Limb (tissue), 2 donors: ENCODE data around the gene RFTN1.
"Not testable (repeated sequence)": the region's sequence is repeated elsewhere in the genome, so short reads cannot be mapped to it uniquely, and the experiment has no call there.

Experiments used
- DNase-seq, 2 donors: peaks; one replicate each; pipeline ENCODE4 v3.0.0-alpha.2; 2016; ENCODE audit errors: extremely low spot score in 2 of 2

RFTN1 gene

DNA sequence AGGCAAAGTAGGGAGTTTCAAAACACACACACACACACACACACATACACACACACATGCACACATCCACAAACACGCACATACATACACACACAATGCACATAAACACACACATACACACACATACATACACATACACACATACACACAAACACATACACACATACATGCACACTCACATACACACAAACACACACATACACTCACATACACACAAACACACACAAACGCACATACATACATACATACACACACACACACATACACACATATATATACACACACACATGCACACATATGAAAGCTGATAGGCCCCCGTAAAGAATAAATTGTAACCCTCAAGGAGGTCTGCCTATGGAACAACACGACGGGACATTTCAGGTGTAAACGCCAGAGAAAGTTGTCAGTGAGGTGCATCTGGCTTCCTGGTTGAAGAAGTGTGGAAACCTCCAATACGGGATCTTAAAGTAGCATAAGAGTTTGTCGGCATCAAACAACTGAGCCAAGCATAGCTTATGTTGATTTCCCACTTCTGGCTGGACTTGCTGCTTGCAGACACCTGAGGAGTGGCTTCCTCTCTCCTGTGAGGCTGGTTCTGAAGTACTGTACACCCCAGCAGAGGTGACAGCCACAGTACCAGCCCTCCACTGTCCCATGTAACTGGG lies 5.8 kb downstream of the RFTN1 start:
- DNase-seq, result no peak

DNA sequence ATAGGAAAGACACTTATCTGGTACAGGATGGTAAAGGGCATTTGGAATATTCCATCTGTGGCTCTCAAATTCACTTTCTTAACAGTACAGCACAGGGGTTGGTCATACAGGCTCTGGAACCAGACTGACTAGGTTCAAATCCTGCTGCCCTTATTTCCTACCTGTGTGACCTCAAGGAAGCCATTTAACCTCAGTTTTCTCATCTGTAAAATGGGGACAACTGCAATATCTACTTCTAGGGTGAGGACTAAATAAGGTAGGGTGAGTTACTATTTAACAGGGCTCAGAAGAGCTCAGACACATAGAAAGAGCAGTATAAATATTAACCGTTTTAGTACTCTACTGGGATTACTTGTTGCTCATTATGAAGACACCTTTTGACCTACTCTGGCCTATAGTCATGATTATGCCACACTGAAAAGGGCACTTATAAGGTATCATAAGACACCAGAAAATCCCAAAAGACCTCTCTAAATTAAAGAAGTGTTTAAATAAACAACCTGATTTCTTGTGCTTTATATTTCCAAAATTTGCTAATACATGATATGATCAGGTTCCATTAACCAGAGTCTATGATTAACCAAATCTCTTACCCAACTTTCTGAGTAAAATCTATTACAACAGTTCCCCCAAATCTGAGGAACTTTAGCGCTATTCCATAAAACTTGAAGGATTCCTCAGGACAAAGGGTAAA lies 6.5 kb downstream of the RFTN1 start:
- no peak for DNase-seq

DNA sequence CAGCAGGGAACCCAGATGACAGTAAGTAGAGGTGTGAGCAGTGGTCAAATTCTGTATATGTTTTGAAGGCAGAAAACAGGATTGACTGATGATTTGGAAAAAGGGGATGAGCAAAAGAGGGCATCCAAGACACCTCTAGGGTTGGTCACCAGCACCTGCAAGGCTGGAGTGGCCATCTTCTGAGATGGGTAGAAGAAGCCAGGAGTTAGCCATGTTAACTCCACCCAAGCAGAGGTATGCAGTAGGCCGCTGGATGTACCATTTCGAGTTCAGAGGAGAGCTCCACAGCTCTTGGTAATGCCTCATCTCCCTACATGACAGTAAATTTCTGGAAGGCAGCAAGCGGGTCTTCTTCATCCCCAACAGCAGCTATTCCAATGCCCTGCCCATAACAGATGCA lies 7.0 kb downstream of the RFTN1 start:
- DNase-seq, result no peak

DNA sequence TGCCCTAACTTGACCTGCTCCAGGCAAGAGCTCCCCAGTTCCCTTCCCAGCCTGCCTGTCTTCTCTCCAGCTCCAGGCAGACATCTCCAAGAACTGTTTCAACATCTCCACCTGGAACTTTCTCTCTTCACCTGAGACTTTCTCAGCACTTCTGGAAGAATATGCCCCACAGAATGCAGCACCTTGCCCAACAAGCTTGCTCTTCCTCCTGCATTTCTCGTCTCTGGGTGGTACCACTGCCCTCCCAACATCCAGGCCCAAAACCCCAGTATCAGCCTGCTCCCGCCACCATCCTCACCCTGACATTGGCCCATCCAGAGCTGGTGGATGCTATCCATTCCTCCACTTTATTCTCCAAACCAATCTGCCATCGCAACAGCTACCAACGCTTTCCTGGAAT lies 8.8 kb downstream of the RFTN1 start:
- no peak for DNase-seq

DNA sequence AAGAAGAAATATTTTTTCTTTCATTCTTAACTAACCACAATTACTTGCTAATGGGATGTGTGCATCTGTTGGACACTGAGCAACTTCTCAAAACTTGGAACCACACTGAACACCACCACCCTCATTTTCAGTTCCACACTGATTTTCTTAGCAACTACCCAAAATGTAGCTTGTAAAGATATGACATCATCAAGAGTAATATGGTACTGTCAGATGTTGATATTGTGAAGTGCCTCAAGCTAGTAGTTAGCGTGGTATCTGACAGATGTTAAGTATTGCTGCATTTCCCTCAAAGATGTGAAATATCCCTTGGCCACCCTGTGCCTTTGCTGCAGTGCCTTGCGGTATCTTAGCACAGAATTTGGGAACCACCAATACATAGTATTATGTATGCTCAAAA lies 9.3 kb downstream of the RFTN1 start:
- no peak for DNase-seq

DNA sequence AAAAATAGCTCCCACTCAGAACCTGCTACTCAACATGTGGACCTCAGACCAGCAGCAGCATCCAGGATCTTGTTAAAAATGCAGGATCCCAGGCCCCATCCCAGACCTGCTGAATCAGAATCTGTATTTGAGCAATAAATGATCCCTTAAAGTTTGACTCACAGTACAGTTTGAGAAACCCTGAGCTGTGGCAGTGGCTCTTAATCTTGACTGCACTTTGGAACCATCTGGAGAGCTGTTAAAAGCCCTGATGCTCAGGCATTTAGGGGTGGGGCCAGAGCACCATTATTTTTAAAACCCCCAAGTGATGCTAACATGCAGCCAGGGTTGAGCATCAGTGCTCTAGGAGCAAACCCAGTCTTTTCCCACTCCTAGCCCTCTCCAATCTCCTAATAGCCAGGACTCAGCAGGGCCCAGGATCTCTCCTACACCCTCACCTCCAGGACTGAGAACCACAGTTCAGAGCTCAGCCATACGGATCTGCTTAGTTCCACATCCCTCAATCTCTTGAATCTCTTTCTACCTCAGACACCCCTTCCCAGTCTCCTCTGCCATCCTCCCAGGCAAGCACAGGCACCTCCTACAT lies 10.2 kb downstream of the RFTN1 start:
- no peak for DNase-seq

DNA sequence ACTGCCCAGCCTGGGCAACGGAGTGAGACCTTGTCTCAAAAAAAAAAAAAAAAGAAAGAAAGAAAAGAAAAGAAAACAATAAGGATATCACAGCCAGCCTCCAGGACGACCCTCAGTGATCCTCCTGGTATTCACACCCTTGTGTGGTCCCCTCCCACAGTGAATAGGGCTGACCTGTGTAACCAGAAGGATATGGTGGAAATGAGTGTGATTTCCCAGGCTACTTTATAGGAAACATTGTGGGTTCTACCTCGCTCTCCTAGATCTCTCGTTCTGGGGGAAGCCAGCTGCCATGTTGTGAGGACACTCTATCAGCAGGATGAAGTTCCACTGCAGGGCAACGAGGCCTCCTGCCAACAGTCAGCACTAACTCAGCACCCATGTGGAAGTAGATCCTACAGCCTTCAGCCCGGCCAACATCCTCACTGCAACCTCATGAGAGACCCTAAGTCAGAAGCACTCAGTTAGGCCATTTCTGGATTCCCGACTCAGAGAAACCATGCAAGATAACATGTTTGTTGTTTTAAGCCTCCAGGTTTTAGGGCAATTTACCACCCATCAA lies 11.1 kb downstream of the RFTN1 start:
- no peak for DNase-seq

DNA sequence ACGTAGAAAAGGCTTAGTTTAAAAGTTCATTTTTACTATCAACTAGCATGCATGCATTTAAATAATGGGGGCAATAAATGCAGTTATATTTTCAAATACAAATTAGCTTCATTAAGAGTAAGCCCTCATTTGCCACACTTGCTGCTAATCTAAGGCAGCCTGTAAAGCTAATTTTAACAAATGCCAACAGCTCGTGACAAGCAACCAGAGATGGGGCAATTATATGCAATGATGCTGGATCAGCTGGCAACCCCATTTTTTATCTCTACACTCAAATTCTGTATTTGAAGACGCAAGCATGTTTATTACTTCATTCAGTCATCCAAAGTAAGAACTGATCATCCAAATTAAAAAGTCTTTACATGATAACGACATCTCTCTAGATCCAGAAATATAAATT lies 12.1 kb downstream of the RFTN1 start:
- no peak for DNase-seq

DNA sequence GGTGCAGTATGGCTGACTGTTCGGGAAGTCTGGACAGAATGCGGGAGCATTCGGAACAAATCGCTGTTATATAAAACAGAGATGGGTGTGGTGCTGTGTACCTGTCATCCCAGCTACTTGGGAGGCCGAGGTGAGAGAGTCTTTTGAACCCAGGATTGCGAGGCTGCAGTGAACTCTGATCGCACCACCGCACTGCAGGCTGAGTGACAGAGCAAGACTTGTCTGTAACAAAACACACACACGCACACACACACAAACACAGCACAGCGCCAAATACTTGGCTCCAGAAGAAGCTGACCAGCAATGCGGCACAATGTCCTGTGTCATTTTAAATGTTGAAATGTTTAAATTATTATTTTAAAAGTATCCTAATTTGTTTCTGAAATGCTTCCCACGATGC lies 12.6 kb downstream of the RFTN1 start:
- no peak for DNase-seq

DNA sequence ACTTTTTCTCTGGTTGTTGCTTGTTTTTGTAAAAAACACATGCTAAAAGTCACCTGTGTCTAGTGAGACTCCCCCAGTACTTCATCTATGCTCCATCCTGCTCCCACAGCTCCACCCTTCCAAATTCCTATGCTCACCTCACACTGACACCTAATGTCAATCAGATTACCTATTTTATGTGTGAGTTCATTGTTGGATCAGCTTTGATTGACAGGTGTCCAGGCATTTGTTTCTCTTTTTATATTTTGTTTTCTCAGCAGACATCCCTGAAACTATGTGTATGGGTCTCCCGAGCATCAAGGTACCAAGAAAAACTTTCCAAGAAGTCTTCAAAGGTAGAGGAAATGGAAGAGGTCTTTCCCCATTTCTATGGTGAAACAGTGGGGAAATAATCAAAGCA lies 13.4 kb downstream of the RFTN1 start:
- DNase-seq, result no peak

DNA sequence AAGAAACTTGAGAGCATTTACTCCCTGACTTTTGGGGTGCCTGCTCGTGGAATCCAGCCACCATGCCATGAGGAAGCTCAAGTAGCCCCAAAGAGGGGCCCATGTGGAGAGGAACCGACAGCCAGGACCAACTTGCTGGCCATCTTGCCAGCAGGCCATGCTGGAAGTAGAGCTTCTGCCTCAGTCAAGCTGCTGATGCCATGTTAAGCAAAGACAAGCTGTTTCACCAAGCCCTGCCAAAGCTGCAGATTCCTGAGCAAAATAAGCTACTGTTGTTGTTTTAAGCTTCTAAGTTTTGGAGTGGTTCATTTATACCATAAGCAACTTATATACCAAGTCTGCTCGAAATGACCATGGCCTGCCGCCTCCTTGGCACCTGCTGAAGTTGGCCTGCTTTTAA lies 14.1 kb downstream of the RFTN1 start:
- DNase-seq, result no peak

DNA sequence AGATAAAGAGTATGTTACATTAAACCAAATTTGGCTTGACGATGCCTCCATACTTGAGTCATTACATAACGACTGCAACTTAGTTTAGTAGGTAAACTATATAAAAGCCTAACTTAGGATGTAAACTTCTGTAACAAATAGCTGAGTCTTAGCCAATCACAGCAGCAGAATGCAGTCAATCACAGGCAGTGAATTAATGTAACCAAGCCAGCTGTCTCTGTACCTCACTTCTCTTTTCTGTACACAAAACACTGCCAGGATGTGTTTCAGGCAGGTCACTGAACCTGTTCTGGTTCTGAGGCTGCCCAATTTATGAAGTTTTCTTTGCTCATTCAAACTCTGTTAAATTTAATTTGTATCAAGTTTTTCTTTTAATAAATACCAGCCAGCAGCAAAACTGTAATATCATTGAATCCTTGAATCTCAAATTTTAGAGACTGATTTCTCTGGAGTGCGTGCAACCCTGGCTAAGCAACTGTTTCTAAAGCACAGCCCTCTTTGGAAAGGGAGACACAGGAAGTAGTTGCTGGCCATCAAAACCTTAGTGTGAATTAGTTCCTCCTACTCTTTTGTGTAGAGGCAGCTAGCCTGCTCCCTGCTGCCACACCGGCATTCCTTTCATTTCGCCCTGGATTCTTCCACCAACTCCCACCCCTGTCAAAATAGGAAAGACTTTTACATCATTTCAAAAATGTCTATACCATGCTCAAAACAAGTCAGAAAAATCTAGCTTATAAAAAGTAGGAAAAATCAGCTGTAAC lies 15.2 kb downstream of the RFTN1 start:
- DNase-seq, result no peak

DNA sequence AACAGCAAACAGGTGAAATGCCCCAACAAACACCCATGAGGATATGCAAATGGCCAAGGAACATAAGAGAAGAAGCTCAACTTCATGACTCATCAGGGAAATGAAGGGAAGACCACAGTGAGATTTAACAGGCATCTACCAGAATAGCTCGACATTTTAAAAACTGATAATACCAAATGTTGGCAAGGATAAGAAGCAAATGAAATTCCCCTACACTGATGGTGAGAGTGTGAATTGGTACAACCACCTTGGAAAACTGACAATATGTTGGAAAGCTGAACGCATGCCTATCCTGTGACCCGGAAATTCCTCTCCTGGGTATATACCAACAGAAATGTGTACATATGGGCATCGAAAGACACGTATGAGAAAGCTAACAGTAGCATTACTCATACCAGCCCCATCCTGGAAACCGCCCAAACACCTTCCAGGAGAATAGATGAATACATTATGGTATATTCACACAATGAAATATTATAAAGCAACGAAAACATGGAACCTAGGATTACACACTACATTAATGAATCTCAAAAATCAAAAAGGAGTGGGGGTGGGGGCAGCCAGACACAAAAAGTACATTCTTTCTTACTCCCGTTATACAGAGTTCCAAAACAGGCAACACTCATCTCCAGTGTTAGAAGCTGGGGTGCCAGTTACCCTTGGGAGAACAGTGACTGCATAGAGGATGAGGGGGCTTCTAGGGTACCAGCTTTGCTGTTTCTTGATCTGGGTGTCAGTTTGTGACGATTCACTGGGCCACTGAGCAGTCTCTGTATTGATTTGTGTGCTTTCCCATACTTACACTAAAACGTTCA lies 16.9 kb downstream of the RFTN1 start:
- DNase-seq, result no peak

DNA sequence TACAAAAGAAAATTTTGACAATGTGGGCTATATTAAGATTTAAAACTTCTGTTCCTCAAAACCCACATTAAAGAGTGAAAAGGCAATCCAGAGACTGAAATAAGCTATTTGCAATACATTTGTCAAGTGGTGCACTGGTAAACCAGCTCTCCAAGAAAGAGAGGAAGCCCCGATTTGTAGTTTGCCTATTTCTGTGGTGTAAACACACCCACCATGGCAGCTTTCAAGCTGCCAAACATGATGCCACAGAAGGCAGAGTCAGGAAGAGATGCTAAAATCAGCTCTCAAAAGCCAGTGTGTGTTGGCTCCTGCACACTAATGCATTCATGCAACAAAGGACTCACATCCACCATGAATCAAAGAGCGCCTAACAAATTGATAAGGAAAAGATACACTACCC lies 17.5 kb downstream of the RFTN1 start:
- DNase-seq, result no peak

DNA sequence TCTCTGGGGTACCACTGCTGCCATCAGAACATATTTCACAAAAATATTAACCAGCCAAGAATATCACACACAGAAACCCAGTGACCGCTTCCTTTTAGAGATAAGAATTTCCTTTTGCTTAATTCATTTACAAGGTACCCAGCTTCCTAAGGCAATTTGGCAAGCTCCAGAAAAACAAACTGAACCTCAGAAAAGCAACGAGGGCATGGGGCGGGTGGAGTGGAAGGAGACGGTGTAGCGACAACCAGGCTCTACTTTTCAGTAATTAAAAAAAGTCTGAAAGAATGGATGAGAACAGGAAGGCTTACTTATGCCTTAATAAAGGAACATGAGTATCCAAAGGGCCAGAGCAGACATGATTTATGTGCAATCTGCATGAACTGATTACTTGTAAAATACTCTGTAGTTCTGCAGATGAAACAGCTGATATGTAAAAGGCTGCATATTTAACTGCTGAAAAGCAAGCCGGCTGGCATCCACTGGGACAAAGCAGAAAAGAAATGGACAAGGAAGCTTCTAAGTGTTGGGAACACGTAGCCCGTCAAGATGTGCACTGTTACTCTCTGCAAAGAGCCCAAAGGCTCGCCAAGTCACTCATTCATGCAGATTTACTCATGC lies 18.6 kb downstream of the RFTN1 start:
- no peak for DNase-seq

DNA sequence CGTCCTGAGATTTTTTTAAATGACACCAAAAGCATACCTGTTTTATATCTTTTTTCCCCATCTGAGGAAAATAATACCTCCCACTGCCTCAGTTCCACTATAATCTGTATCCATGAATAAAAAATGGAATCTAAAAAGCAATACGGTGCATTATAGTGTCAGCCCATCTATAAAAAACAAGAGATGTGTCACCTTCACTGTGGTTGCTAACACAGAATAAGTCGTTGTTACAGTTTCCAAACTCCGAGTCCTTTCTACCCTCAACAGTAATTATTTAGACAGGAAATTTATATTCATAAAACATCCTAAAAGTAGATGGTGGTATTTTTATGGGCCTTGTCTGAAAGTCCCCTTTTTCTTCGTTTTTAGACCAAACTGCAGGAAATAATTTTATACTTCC lies 19.4 kb downstream of the RFTN1 start:
- DNase-seq, result no peak

DNA sequence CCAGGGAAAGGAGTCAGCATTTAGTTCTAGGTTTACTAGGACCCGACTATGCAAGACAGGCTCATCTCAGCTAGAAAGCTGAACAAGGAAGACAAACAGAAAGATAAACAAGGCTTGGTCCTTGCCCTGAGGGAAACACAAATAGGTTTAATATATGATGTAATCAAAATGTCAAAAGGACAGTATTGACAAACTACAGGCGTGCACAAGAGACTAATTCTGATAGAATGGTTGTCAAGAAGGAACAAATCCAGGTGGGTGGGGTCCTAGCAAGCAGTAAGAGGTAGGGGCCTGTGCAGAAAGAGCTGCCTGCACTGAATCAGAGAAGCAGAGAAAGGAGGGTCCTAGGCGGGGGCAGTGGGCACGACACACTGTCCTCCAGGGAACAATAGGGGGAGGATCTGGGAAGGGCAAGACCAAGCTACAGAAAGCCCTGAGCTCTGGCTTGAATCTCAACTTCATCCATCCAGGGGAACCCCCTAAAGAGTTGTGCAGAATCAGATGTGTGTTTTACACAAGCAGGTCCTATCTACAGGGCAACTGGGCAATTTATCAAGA lies 23.4 kb downstream of the RFTN1 start:
- no peak for DNase-seq

DNA sequence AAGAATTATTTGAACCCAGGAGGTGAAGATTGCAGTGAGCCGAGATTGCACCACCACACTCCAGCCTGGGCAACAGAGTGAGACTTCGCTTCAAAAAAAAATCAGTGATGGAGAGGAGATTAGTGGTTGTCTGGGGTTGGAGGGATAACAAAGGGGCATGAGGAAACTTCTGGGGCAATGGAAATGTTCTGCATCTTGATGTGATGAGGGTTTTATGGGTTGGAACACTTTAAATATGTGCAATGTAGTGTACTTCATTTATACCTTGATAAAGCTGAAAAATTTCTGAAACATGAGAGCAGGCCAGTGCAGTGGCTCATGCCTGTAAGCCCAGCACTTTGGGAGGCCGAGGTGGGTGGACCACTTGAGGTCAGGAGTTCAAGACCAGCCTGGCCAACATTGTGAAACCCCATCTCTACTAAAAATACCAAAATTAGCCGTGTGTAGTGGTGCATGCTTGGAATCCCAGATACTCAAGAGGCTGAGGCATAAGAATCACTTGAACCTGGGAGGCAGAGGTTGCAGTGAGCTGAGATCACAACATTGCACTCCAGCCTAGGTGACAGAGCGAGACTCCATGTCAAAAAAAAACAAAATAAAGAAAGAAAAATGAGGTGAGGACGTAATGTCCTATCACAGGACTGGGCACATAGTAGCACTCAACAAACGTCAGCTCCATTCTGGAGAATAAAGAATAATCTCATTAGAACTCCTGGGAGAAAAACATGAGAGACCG lies 24.0 kb downstream of the RFTN1 start:
- not testable (repeated sequence) for DNase-seq

DNA sequence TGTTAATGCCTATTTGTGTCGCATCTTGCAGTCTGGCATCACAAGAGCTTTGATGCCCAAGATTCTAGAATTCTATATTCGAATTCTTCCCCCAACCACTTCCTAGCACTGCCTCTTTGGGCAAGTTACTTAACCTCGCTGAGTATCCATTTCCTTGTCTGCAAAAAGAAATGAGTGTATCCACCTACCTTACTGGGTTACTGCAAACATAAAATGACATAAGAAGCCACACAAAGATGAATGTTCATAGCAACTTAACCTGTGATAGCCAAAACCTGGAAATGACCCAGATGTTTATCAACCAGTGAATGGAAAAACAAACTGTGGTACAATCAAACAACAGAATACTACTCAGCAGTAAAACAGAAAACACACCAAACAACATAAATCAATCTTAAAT lies 24.9 kb downstream of the RFTN1 start:
- DNase-seq, result no peak
